Testis (tissue), 2 donors: ENCODE data around the gene NET1.
"Not testable (repeated sequence)": the region's sequence is repeated elsewhere in the genome, so short reads cannot be mapped to it uniquely, and the experiment has no call there.

ENCODE experiments used
- CTCF ChIP-seq, 3 experiments: fragments of 450-650 bp in 2 of 3; fragments of 200-600 bp in 1 of 3; sonication (generic) in 1 of 3; IDR thresholded peaks; one replicate each; pipeline ENCODE4 v1.5.1; 2016 to 2019; ENCODE audit warnings: antibody characterized with exemption in 3 of 3, mild to moderate bottlenecking in 2 of 3, moderate library complexity in 1 of 3
- POLR2A ChIP-seq: fragments of 450-650 bp; IDR thresholded peaks from one replicate; pipeline ENCODE4 v1.6.1; 2017; ENCODE audit warnings: antibody characterized with exemption, mild to moderate bottlenecking, moderate library complexity

- TF ChIP-seq CTCF (IDR thresholded peaks at IDR 0.05); POLR2A: not testable (repeated sequence)
These were observed 33.2 kb upstream of the NET1 start for GRCh38 chr10:5379202-5379601.
